TTC549 (cell line): ENCODE measurements around the gene ACADM.
"Not testable (repeated sequence)": the region's sequence is repeated elsewhere in the genome, so short reads cannot be mapped to it uniquely, and the experiment has no call there.

ENCODE experiments used
- FAIRE-seq: peaks from 2 replicates; lab custom pipeline; 2012; peaks lifted over from hg19 to GRCh38; lab: Jason Lieb, UNC

The ACADM gene

DNA sequence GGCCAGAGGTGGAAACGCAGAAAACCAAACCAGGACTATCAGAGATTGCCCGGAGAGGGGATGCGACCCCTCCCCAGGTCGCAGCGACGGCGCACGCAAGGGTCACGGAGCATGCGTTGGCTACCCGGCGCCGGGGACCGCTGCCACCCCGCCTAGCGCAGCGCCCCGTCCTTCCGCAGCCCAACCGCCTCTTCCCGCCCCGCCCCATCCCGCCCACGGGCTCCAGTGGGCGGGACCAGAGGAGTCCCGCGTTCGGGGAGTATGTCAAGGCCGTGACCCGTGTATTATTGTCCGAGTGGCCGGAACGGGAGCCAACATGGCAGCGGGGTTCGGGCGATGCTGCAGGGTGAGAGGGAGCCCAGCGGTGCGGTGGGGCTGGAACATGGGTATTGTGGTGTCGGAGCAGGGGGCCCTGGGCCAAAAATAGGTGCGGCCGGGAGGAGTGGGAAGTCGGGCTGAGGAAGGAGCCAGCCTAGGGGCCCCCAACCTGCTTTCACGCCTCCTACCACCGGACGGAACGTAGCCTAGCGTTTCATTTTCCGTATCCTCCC lies at the start of gene ACADM:
Gene ACADM (plus strand): TSS at position 238 of the 551 bp plus-strand sequence. CDS start 79 bp downstream, at position 317.
- FAIRE-seq: no peak

DNA sequence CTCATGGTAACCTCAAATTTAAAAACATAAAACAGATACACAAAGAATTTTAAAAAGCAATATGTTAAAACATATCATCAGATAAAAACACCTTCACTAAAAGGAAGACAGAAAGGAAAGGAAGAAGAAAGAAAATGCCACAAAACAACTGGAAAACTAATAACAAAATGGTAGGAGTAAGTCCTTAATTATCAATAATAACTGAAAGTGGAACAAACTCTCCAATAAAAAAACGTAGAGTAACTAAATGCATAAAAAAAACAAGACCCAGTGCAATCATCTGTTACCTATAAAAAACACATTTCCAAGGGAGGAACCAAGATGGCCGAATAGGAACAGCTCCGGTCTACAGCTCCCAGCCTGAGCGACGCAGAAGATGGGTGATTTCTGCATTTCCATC lies 47.1 kb upstream of the ACADM start:
- FAIRE-seq: no peak

DNA sequence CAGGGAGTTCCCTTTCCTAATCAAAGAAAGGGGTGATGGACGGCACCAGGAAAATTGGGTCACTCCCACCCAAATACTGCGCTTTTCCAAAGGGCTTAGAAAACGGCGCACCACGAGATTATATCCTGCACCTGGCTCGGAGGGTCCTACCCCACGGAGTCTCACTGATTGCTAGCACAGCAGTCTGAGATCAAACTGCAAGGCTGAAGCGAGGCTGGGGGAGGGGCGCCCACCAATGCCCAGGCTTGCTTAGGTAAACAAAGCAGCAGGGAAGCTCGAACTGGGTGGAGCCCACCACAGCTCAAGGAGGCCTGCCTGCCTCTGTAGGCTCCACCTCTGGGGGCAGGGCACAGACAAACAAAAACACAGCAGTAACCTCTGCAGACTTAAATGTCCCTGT lies 46.5 kb upstream of the ACADM start:
- not testable (repeated sequence) for FAIRE-seq

DNA sequence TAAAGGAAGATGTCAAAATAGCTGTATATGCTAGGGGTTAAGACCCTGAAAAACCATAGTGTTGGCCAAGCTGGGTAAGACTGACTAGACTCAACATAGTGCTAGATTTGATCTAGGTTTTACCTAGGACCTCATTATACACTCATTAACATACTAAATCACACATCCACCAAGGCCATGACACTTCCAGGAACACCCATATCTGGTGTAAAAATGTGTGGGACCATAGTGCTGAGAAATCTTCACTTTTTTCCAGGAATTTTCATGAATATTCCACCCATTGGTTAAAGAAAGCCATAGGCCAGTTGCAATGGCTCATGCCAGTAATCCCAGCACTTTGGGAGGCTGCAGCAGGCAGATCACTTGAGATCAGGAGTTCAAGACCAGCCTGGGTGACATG lies 34.0 kb upstream of the ACADM start:
- FAIRE-seq: no peak

- FAIRE-seq: no peak
These were observed 31.0 kb upstream of the ACADM start for GRCh38 chr1:75693551-75693950.

- FAIRE-seq: no peak
These were observed 28.5 kb upstream of the ACADM start for GRCh38 chr1:75696000-75696399.

GRCh38 chr1:75707191-75707590 lies 17.3 kb upstream of the ACADM start:
- no peak for FAIRE-seq

- no peak for FAIRE-seq
These were observed 15.6 kb upstream of the ACADM start for GRCh38 chr1:75708910-75709309.

GRCh38 chr1:75710832-75711231 lies 13.7 kb upstream of the ACADM start:
- no peak for FAIRE-seq

DNA sequence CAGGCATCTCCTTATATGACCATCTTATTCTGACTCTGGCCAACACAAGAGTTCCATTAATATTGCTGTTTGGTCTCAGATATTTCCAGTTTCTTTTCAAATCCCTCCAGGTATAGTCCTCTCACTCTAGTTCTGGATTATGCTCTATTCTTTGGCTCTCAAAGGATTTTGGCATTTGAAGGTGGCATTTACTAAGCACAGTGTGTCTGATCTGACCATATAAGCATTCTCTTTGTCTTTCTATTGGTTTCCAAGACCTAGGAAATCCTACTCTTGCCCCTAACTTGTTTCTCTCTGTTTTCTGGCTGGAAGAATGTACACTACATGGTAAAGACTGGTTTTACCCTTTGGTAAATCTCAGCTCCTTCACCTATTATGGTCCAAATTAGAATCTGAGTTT lies 12.7 kb upstream of the ACADM start:
- FAIRE-seq: no peak

DNA sequence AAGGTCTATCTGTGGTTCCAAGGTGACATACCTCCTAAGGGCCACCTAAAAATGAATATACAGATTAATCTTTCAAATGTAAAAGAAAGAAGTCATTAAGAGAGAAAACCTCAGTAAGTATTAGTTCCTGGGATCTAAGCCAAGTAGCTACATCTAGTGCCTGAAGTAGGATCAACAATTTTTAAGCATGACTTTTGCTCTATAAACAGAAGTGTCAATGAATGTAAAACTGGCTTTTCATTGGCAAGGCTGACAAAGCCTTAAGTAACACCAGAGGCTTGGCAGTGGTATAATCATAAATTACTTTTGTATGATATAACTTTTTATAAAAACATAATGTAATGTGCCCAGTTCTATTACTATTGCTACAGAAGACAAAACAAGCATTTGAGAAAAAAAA lies 12.2 kb upstream of the ACADM start:
- FAIRE-seq: no peak

DNA sequence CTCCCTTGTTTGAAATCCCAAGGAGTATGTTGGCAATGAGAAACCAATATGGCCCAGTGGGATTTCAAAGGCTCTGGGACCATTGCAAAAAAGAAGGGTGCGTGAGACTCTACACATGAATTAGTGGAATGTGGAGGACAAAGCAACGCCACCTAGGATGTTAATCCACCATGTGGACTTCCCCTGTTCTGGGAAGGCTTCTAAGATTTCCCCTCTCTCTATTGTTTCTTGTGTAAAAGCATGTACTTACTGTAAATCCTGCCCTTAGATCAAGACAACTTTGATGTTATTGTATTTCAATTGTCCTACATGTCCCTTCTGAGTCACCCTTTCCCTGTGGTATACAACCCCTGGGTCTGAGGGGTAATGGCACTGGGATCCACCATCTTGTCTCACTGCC lies 4.7 kb upstream of the ACADM start:
- no peak for FAIRE-seq

DNA sequence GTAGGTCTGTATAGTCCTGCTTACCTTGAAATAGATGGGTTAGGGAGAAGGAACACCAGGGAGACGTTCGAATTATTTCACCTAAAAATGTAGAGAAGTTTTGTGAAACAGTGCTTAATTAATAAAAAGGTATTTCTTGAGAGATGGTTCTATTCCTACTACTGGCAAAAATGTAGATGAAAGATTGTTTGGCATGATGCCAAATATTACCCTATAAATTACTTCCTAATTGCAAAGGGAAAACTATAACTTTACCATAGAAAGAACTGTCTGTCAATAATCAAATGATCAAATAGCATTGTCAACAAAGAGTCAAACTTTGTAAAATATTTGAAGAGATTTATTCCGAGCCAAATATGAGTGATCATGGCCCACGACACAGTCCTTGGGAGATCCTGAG lies 4.2 kb upstream of the ACADM start:
- no peak for FAIRE-seq

DNA sequence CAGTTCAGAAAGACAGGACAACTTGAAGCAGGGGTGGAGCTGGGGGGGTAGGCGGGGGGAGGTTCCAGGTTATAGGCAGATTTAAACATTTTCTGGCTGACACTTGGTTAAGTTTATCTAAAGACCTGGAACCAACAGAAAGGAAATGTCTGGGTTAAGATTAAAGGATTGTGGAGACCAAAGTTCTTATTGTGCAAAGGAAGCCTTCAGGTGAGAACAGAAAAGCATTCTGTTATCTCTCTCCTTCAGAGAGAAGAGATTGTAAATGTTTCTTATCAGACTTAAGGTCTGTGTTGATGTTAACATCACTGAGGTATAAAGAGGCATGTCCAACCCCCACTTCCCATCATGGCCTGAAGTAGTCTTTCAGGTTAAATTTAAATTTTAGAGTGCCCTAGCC lies 3.7 kb upstream of the ACADM start:
- no peak for FAIRE-seq

GRCh38 chr1:75722246-75722645 lies 2.3 kb upstream of the ACADM start:
- not testable (repeated sequence) for FAIRE-seq

GRCh38 chr1:75722966-75723365 lies 1.5 kb upstream of the ACADM start:
- no peak for FAIRE-seq

DNA sequence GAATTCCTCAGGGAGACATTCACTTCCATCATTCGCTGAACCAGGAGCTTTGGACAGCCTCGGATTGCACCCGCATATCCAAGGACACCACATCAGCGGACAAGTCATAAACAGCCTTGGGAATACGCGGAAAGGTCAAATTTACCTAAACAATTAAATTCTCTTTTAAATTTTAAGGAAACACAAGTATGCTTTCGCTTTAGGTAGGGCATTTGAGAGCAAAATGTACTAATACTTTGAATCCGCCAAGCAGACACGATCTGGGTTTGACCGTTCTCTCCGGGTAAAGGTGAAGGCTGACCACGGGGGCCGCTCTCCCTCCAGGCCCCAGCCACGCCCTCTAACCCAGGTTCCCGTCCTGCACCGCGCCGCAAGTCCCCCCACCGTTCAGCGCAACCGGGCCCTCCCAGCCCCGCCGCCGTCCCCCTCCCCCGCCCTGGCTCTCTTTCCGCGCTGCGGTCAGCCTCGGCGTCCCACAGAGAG lies 479 bp upstream of the ACADM start:
- no peak for FAIRE-seq

GRCh38 chr1:75725266-75725665 lies 757 bp downstream of the ACADM start:
- FAIRE-seq: no peak

DNA sequence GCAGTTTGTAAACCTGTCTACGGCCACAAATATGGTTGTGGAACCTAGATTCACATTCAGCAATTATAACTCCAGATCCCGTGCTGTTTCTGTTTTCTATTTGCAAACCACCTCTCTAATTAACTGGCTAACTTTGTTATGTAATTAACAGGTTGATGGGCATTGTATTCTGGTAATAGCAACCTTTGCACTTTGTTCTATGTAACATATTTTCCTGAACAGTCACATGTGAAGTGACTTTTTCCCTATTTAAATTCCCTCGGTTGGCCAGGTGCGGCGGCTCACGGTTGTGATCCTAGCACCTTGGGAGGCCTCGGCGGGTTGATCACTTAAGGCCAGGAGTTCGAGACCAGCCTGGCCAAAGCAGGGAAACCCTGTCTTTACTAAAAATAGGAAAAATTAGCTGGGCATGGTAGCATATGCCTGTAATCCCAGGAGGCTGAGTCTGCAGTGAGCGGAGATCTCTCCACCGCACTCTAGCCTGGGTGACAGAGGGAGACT lies 1.4 kb downstream of the ACADM start:
- no peak for FAIRE-seq

DNA sequence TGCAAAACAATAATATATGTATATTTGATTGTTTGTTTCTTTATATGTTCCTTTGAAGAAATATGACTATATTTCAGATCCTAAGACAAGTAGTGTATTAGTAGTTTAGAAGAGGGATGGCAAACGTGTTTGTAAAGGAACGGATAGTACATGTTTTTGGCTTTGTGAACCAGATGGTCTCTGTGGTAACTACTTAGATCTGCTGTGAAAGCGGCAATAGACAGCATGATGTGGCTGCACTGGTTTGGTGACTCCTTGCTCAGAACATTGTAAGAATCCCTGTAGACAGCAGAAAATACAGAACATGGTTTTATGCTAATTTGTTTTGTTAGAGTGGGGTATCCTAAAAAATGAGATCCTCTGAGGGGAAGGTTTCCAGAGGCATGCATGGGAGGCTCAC lies 3.1 kb downstream of the ACADM start:
- no peak for FAIRE-seq

GRCh38 chr1:75730432-75730831 lies 5.9 kb downstream of the ACADM start:
- FAIRE-seq: no peak

- no peak for FAIRE-seq
These were observed 7.4 kb downstream of the ACADM start for GRCh38 chr1:75731881-75732280.

DNA sequence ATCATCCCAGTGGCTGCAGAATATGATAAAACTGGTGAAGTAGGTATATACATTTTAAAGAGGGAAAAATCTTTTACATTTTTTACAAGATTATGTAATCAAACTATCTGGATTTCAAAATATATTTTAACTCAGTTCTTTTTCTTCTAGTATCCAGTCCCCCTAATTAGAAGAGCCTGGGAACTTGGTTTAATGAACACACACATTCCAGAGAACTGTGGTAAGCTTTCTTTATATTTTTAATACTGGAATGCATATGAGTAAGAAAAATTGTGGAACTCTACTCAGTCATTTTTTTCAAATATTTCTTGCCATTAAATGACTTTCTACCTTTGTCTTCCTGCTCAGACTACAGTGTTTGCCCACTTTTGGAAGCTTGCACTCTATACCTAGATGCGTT lies 8.2 kb downstream of the ACADM start:
- FAIRE-seq: no peak

DNA sequence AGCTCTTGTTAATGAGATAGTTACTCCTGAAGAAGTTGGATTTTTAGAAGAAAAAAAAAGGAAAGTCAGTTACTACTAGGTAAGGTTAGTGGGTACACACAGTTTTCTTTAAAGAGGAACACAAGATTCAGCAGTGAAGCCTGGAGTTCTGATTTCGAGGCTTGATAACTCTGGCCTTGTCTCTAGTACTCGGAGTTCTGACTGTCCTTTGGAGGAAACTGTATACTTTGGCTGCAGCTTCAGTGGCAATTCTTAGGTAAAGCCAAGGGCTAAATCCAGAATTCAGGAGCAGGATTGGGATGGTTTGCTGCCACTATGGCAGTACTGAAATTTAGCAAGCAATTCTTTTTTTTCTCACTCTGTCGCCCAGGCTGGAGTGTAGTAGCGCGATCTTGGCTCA lies 9.2 kb downstream of the ACADM start:
- FAIRE-seq: no peak

GRCh38 chr1:75736016-75736415 lies 11.5 kb downstream of the ACADM start:
- no peak for FAIRE-seq
